Measurements from ENCODE around the gene NPC2.

DNA sequence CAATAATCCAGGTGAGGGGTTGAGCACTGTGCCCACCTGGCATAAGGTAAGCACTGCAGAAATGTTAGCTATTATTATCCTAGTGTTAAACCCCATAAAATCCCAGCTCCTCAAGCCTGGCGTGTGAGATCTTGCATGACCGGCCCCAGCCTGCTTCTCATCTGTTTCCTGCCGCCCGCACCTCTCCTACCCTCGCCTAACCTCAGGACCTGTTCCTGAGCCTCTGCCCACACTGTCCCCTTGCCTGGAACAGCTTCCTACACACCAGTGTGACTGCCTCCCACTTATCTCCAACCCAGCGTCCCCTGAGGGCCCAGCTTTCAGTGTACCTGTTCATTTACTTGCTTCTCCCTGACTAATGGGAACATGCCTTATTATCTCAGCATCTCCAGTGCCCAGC lies 25.1 kb upstream of the NPC2 start:
- no peak for TF ChIP-seq RFX5 (IDR thresholded peaks at IDR 0.05)
- TF ChIP-seq, protein P1, sequence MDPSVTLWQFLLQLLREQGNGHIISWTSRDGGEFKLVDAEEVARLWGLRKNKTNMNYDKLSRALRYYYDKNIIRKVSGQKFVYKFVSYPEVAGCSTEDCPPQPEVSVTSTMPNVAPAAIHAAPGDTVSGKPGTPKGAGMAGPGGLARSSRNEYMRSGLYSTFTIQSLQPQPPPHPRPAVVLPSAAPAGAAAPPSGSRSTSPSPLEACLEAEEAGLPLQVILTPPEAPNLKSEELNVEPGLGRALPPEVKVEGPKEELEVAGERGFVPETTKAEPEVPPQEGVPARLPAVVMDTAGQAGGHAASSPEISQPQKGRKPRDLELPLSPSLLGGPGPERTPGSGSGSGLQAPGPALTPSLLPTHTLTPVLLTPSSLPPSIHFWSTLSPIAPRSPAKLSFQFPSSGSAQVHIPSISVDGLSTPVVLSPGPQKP (IDR thresholded peaks at IDR 0.05; ENCODE audit: low read depth, low read length), result no peak
- TF ChIP-seq, protein P2, sequence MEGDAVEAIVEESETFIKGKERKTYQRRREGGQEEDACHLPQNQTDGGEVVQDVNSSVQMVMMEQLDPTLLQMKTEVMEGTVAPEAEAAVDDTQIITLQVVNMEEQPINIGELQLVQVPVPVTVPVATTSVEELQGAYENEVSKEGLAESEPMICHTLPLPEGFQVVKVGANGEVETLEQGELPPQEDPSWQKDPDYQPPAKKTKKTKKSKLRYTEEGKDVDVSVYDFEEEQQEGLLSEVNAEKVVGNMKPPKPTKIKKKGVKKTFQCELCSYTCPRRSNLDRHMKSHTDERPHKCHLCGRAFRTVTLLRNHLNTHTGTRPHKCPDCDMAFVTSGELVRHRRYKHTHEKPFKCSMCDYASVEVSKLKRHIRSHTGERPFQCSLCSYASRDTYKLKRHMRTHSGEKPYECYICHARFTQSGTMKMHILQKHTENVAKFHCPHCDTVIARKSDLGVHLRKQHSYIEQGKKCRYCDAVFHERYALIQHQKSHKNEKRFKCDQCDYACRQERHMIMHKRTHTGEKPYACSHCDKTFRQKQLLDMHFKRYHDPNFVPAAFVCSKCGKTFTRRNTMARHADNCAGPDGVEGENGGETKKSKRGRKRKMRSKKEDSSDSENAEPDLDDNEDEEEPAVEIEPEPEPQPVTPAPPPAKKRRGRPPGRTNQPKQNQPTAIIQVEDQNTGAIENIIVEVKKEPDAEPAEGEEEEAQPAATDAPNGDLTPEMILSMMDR (IDR thresholded peaks at IDR 0.05), result no peak
- TF ChIP-seq, protein P3, sequence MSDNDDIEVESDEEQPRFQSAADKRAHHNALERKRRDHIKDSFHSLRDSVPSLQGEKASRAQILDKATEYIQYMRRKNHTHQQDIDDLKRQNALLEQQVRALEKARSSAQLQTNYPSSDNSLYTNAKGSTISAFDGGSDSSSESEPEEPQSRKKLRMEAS (IDR thresholded peaks at IDR 0.05), result no peak
- no peak for TF ChIP-seq BHLHE40 (IDR thresholded peaks at IDR 0.05; ENCODE audit: low read depth, low read length)
- TF ChIP-seq, protein P4, sequence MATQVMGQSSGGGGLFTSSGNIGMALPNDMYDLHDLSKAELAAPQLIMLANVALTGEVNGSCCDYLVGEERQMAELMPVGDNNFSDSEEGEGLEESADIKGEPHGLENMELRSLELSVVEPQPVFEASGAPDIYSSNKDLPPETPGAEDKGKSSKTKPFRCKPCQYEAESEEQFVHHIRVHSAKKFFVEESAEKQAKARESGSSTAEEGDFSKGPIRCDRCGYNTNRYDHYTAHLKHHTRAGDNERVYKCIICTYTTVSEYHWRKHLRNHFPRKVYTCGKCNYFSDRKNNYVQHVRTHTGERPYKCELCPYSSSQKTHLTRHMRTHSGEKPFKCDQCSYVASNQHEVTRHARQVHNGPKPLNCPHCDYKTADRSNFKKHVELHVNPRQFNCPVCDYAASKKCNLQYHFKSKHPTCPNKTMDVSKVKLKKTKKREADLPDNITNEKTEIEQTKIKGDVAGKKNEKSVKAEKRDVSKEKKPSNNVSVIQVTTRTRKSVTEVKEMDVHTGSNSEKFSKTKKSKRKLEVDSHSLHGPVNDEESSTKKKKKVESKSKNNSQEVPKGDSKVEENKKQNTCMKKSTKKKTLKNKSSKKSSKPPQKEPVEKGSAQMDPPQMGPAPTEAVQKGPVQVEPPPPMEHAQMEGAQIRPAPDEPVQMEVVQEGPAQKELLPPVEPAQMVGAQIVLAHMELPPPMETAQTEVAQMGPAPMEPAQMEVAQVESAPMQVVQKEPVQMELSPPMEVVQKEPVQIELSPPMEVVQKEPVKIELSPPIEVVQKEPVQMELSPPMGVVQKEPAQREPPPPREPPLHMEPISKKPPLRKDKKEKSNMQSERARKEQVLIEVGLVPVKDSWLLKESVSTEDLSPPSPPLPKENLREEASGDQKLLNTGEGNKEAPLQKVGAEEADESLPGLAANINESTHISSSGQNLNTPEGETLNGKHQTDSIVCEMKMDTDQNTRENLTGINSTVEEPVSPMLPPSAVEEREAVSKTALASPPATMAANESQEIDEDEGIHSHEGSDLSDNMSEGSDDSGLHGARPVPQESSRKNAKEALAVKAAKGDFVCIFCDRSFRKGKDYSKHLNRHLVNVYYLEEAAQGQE (IDR thresholded peaks at IDR 0.05), result no peak
- TF ChIP-seq CHD4 (IDR thresholded peaks at IDR 0.05; ENCODE audit: borderline replicate concordance), result no peak
- TF ChIP-seq POLR2A (IDR thresholded peaks at IDR 0.05; ENCODE audit: low read length), result no peak
- no peak for TF ChIP-seq EHMT2 (IDR thresholded peaks at IDR 0.05; ENCODE audit: low read depth)
- TF ChIP-seq, protein P5, sequence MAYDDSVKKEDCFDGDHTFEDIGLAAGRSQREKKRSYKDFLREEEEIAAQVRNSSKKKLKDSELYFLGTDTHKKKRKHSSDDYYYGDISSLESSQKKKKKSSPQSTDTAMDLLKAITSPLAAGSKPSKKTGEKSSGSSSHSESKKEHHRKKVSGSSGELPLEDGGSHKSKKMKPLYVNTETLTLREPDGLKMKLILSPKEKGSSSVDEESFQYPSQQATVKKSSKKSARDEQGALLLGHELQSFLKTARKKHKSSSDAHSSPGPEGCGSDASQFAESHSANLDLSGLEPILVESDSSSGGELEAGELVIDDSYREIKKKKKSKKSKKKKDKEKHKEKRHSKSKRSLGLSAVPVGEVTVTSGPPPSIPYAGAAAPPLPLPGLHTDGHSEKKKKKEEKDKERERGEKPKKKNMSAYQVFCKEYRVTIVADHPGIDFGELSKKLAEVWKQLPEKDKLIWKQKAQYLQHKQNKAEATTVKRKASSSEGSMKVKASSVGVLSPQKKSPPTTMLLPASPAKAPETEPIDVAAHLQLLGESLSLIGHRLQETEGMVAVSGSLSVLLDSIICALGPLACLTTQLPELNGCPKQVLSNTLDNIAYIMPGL (CRISPR knock-in tag; IDR thresholded peaks at IDR 0.05; ENCODE audit: borderline replicate concordance), result no peak
- TF ChIP-seq RNF2 (IDR thresholded peaks at IDR 0.05; ENCODE audit: borderline replicate concordance, low read depth), result no peak
- no peak for TF ChIP-seq CHD2 (IDR thresholded peaks at IDR 0.05; ENCODE audit: low read length, partially characterized antibody)
- no peak for TF ChIP-seq EP300 (IDR thresholded peaks at IDR 0.05)

Data from A549 (cell line).